ENCODE measurements around the gene KLHL29. TPM values are rescaled to one million over a fixed set of nuclear protein-coding genes. Genes with fewer than 3 reads are reported as not detected.

Gene KLHL29
- total and polyA plus RNA-seq, 10 of the 15 experiments (the other 5 are each of a cell fraction or from before 2014, with no cell fraction given) = 1.4 to 19.5 (median 6.1) TPM

- intact Hi-C loops (cut with micrococcal nuclease; ENCODE audit: unreplicated experiment) = no loop called here
- DNase-seq (ENCODE audit: low read depth, low spot score) = no peak
- CTCF ChIA-PET = no interaction called here
- WGBS (ENCODE audit: insufficient coverage, insufficient replicate concordance, low lambda C conversion rate, missing lambda C conversion rate) = 54% methylated on average over 6 of the region's 6 CpGs
- no peaks in the 10 kb centered on the region for H4K20me1 ChIP-seq (ENCODE audit: control insufficient read depth, insufficient read depth)
- H3K27ac ChIP-seq (ENCODE audit: control insufficient read depth, insufficient read depth) = no peak overlapping the region
- SMC1A ChIA-PET (ENCODE audit: uncharacterized antibody, unreplicated experiment) = no interaction called here
- ATAC-seq = no peak
- H3K79me2 ChIP-seq (ENCODE audit: control insufficient read depth, insufficient read depth, low read length) = no peaks in the 10 kb centered on the region
- H3K9me3 ChIP-seq (replicated peaks; ENCODE audit: control insufficient read depth, insufficient read depth, low read length) = no peaks in the 10 kb centered on the region
- in situ Hi-C loops (cut with MboI) = no loop called here
- no peaks in the 10 kb centered on the region for H3K4me1 ChIP-seq (ENCODE audit: control insufficient read depth, insufficient read depth, low read length)
- TF ChIP-seq SRF (IDR thresholded peaks at IDR 0.05; ENCODE audit: low read depth in 2 of 2, low read length in 2 of 2) (no peak), MEF2A (IDR thresholded peaks at IDR 0.05; ENCODE audit: insufficient read depth, low read depth, low read length) (no peak), FOXM1 (IDR thresholded peaks at IDR 0.05; ENCODE audit: low read depth, low read length) (no peak), CBFB (IDR thresholded peaks at IDR 0.05; ENCODE audit: low read depth) (no peak), TCF7 (IDR thresholded peaks at IDR 0.05; ENCODE audit: borderline replicate concordance) (no peak), ZNF384 (IDR thresholded peaks at IDR 0.05; ENCODE audit: borderline replicate concordance, low read depth, low read length) (no peak), FOXK2 (IDR thresholded peaks at IDR 0.05) (no peak), IKZF1 (conservative IDR thresholded peaks at IDR 0.05) (no peak), CREB1 (IDR thresholded peaks at IDR 0.05; ENCODE audit: low read depth) (no peak), SMARCA5 (IDR thresholded peaks at IDR 0.05) (no peak), GATAD2B (conservative IDR thresholded peaks at IDR 0.05; ENCODE audit: low read depth) (no peak), POLR2A (IDR thresholded peaks at IDR 0.05; ENCODE audit: low read depth, low read length) (no peak), NR2C1 (IDR thresholded peaks at IDR 0.05) (no peak), NR2C2 (IDR thresholded peaks at IDR 0.05; ENCODE audit: borderline replicate concordance, control insufficient read depth, insufficient read length, low read depth) (no peak), YY1 (IDR thresholded peaks at IDR 0.05; ENCODE audit: low read depth, low read length) (no peak)
- TF ChIP-seq, protein P1, sequence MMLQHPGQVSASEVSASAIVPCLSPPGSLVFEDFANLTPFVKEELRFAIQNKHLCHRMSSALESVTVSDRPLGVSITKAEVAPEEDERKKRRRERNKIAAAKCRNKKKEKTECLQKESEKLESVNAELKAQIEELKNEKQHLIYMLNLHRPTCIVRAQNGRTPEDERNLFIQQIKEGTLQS (IDR thresholded peaks at IDR 0.05; ENCODE audit: borderline replicate concordance, extremely low read depth, low read depth, low read length) = no peak
- TF ChIP-seq, protein P2, sequence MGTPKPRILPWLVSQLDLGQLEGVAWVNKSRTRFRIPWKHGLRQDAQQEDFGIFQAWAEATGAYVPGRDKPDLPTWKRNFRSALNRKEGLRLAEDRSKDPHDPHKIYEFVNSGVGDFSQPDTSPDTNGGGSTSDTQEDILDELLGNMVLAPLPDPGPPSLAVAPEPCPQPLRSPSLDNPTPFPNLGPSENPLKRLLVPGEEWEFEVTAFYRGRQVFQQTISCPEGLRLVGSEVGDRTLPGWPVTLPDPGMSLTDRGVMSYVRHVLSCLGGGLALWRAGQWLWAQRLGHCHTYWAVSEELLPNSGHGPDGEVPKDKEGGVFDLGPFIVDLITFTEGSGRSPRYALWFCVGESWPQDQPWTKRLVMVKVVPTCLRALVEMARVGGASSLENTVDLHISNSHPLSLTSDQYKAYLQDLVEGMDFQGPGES (IDR thresholded peaks at IDR 0.05) = no peak
- no peaks in the 10 kb centered on the region; a peak in 2 of 4 replicates for H3K36me3 ChIP-seq (ENCODE audit: control insufficient read depth in 2 of 2, insufficient read depth in 2 of 2, low read length in 1 of 2)
- FAIRE-seq = no peak
- no peak overlapping the region for H3K4me2 ChIP-seq (ENCODE audit: control insufficient read depth, insufficient read depth)
- POLR2A ChIA-PET = no interaction called here
- RAD21 ChIA-PET (ENCODE audit: unreplicated experiment) = interaction anchor here (0.6 kb wide), 1 partner anchor 44 kb away, joined by 3 read pairs; the partner anchor contains the start of gene KLHL29
- no peaks in the 10 kb centered on the region for H3K27me3 ChIP-seq (replicated peaks in 1 of 2; ENCODE audit: control insufficient read depth in 2 of 2, insufficient read depth in 2 of 2, low read length in 1 of 2)
- H2AFZ ChIP-seq (ENCODE audit: control insufficient read depth, low read depth, low read length) = no peak overlapping the region
- no TSS peak for BruUV-seq (replicated peaks)
- no peak overlapping the region for H3K4me3 ChIP-seq
- H3K9ac ChIP-seq (ENCODE audit: control insufficient read depth, insufficient read depth, low read length) = no peak overlapping the region
Measured at GRCh38 chr2:23429036-23429435, 44.1 kb downstream of the KLHL29 start.
